C1 segment of cervical spinal cord (tissue), 14 donors: ENCODE results near the gene ESR2.
"Not testable (repeated sequence)": the region's sequence is repeated elsewhere in the genome, so short reads cannot be mapped to it uniquely, and the experiment has no call there.

ENCODE experiments used
- DNase-seq, 14 donors: peaks; one replicate each; lab custom pipeline; 2025; lab: John Stamatoyannopoulos, UW

Gene ESR2

DNA sequence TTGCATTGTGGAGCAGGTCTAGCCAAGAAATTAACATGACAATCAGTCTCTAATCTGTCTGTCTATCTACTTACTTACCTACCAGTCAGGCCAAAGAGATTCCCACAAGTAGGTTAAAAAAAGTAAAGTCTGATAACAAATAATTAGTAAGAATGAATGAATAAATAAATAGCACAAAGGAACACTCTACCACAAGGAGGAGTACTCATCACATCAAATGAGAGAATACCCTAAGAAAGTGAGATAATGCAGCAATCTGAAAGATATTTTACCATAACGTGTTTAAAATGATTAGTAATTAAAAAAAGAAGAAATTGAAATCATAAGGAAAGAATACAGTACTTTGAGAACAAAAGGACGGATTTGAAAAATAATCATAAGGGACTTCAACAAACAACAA is 254.1 kb downstream of the ESR2 start:
- DNase-seq = no peak

DNA sequence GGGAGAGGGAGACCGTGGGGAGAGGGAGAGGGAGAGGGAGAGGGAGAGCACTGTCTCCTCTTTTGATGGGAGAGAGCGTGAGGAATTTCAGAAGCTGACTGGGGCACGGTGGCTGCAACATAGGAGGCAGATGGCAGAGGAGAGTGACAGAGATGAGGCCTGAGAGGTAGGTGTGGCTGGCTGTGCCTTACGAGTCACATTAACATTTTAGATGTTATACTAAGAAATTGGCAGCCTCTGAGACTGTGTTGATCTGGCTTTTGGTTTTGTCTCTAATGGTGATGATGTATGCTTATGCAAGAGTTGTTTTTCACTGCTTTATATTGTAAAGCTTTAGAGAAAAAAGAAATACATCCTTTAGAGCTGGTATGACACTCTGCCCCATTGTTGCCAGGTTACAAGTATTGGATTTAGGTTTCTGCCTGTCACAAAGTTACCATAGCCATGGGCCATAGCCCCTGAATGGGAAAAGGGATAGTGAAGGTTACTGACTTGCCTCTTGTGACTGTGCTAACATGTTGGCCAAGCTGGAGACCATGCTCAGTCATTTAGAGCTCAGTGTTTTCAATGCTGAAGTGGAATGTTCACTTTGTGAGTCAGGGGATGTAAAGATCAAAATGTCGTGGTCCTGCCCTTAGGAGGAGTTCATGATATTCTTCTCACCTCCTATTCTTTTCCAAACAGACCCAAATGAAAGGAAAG is 255.2 kb downstream of the ESR2 start:
- no peak for DNase-seq

DNA sequence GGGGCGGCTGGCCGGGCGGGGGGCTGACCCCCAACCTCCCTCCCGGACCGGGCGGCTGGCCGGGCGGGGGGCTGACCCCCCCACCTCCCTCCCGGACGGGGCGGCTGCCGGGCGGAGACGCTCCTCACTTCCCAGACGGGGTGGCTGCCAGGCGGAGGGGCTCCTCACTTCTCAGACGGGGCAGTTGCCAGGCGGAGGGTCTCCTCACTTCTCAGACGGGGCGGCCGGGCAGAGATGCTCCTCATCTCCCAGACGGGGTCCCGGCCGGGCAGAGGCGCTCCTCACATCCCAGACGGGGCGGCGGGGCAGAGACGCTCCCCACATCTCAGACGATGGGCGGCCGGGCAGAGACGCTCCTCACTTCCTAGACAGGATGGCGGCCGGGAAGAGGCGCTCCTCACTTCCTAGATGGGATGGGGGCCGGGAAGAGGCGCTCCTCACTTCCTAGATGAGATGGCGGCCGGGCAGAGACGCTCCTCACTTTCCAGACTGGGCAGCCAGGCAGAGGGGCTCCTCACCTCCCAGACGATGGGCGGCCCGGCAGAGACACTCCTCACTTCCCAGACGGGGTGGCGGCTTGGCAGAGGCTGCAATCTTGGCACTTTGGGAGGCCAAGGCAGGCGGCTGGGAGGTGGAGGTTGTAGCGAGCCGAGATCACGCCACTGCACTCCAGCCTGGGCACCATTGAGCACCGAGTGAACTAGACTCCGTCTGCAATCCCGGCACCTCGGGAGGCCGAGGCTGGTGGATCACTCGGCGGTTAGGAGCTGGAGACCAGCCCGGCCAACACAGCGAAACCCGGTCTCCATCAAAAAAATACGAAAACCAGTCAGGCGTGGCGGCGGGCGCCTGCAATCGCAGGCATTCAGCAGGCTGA is 256.1 kb downstream of the ESR2 start:
- not testable (repeated sequence) for DNase-seq

DNA sequence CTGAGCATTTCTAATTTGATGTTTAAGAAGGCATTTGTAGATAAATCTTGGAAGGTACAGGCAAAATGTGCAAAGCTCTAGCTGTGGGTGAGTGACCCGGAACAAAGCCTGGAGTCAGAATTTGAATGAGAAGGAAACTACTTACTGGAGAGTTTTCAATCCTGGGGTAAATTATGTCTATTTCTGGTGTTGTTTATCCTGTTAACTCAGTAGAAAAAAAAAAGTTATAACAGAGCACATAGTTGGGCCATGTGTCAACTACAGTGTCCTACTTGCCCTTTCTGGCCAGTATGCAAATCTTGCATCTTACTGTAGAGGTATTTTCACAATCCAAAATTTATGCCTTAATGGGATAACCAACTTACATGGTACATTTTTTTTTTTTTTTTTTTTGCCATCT is 259.0 kb downstream of the ESR2 start:
- no peak for DNase-seq
